ENCODE measurements around the gene MRPL4. TPM values are rescaled to one million over a fixed set of nuclear protein-coding genes. Genes with fewer than 3 reads are reported as not detected.

The MRPL4 gene
- total and polyA plus RNA-seq, 2 of the 13 experiments (the other 11 are each of a cell fraction or from before 2014, with no cell fraction given): 40.6 to 42.5 TPM

DNA sequence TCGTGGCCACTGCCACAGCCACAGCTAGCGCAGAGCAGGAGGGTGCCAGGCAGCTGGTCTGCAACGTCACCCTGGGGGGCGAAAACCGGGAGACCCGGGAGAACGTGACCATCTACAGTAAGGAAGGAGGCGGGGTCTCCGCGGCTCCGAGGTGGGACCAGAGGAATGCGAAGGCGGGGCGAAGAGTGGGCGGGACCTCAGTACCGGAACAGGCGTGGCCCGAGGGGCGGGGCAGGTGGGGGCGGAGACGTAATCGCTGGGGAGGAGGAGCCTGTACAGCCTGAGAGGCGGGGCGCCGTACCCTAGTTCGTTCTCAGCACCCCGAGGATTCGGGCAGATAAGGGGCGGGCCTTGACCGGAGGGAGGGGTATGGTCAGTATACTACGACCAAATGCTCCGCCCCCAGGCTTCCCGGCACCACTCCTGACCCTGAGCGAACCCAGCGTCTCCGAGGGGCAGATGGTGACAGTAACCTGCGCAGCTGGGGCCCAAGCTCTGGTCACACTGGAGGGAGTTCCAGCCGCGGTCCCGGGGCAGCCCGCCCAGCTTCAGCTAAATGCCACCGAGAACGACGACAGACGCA is 40.3 kb downstream of the MRPL4 start (continued):
- TF ChIP-seq MAX (IDR thresholded peaks at IDR 0.05) (0 out of 2 replicates have a peak, but pooled peaks have one; percentile 7), ZNF768 (CRISPR knock-in tag; IDR thresholded peaks at IDR 0.05) (no peak), ZBTB42 (CRISPR knock-in tag; IDR thresholded peaks at IDR 0.05) (no peak), ZNF878 (CRISPR knock-in tag; IDR thresholded peaks at IDR 0.05) (no peak), NCOA5 (CRISPR knock-in tag; IDR thresholded peaks at IDR 0.05) (no peak), ZSCAN31 (CRISPR knock-in tag; IDR thresholded peaks at IDR 0.05; ENCODE audit: low read depth) (no peak), ZNF672 (CRISPR knock-in tag; IDR thresholded peaks at IDR 0.05) (0 out of 2 replicates have a peak, but pooled peaks have one; percentile 6), MAZ (IDR thresholded peaks at IDR 0.05; ENCODE audit: borderline replicate concordance, low read depth, low read length) (no peak), MAZ (CRISPR knock-in tag; IDR thresholded peaks at IDR 0.05; ENCODE audit: low read depth) (no peak), FOXP1 (IDR thresholded peaks at IDR 0.05) (no peak), FOXP1 (CRISPR knock-in tag; IDR thresholded peaks at IDR 0.05) (no peak), SP4 (CRISPR knock-in tag; IDR thresholded peaks at IDR 0.05) (peak; percentile 71; the same call in 1 of the 2 replicates), ZNF280D (CRISPR knock-in tag; IDR thresholded peaks at IDR 0.05) (no peak), ZNF34 (CRISPR knock-in tag; IDR thresholded peaks at IDR 0.05; ENCODE audit: borderline replicate concordance) (no peak), CC2D1A (CRISPR knock-in tag; IDR thresholded peaks at IDR 0.05) (no peak), CBFB (CRISPR knock-in tag; IDR thresholded peaks at IDR 0.05) (0 out of 2 replicates have a peak, but pooled peaks have one; percentile 36)
- TF ChIP-seq, protein P1, sequence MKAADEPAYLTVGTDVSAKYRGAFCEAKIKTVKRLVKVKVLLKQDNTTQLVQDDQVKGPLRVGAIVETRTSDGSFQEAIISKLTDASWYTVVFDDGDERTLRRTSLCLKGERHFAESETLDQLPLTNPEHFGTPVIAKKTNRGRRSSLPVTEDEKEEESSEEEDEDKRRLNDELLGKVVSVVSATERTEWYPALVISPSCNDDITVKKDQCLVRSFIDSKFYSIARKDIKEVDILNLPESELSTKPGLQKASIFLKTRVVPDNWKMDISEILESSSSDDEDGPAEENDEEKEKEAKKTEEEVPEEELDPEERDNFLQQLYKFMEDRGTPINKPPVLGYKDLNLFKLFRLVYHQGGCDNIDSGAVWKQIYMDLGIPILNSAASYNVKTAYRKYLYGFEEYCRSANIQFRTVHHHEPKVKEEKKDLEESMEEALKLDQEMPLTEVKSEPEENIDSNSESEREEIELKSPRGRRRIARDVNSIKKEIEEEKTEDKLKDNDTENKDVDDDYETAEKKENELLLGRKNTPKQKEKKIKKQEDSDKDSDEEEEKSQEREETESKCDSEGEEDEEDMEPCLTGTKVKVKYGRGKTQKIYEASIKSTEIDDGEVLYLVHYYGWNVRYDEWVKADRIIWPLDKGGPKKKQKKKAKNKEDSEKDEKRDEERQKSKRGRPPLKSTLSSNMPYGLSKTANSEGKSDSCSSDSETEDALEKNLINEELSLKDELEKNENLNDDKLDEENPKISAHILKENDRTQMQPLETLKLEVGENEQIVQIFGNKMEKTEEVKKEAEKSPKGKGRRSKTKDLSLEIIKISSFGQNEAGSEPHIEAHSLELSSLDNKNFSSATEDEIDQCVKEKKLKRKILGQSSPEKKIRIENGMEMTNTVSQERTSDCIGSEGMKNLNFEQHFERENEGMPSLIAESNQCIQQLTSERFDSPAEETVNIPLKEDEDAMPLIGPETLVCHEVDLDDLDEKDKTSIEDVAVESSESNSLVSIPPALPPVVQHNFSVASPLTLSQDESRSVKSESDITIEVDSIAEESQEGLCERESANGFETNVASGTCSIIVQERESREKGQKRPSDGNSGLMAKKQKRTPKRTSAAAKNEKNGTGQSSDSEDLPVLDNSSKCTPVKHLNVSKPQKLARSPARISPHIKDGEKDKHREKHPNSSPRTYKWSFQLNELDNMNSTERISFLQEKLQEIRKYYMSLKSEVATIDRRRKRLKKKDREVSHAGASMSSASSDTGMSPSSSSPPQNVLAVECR (CRISPR knock-in tag; IDR thresholded peaks at IDR 0.05; ENCODE audit: borderline replicate concordance): peak; percentile 52; the same call in 1 of the 2 replicates
- TF ChIP-seq, protein P2, sequence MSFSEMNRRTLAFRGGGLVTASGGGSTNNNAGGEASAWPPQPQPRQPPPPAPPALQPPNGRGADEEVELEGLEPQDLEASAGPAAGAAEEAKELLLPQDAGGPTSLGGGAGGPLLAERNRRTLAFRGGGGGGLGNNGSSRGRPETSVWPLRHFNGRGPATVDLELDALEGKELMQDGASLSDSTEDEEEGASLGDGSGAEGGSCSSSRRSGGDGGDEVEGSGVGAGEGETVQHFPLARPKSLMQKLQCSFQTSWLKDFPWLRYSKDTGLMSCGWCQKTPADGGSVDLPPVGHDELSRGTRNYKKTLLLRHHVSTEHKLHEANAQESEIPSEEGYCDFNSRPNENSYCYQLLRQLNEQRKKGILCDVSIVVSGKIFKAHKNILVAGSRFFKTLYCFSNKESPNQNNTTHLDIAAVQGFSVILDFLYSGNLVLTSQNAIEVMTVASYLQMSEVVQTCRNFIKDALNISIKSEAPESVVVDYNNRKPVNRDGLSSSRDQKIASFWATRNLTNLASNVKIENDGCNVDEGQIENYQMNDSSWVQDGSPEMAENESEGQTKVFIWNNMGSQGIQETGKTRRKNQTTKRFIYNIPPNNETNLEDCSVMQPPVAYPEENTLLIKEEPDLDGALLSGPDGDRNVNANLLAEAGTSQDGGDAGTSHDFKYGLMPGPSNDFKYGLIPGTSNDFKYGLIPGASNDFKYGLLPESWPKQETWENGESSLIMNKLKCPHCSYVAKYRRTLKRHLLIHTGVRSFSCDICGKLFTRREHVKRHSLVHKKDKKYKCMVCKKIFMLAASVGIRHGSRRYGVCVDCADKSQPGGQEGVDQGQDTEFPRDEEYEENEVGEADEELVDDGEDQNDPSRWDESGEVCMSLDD (CRISPR knock-in tag; IDR thresholded peaks at IDR 0.05; ENCODE audit: borderline replicate concordance): no peak

Measured in HepG2 (cell line).